SJSA1 (cell line): ENCODE measurements around the gene SSX2IP. TPM values are rescaled to one million over a fixed set of nuclear protein-coding genes. Genes with fewer than 3 reads are reported as not detected.

Source experiments
- DNase-seq, 2 experiments: peaks; one replicate each; pipeline ENCODE4 v3.0.0-alpha.2; 2015 to 2020; ENCODE audit warnings: low spot score in 2 of 2, low read depth in 1 of 2
- H3K27ac ChIP-seq: fragments of 250-450 bp; sonication (Bioruptor Pico); 2 replicates; pipeline ENCODE4 v1.5.1; 2020; ENCODE audit warnings: mild to moderate bottlenecking, moderate library complexity
- H3K27me3 ChIP-seq: fragments of 250-450 bp; sonication (Bioruptor Pico); replicated peaks from 2 replicates; pipeline ENCODE4 v1.5.1; 2020; ENCODE audit warnings: mild to moderate bottlenecking, moderate library complexity
- H3K36me3 ChIP-seq: fragments of 250-450 bp; sonication (Bioruptor Pico); 2 replicates; pipeline ENCODE4 v1.5.1; 2020; ENCODE audit warnings: mild to moderate bottlenecking
- H3K4me1 ChIP-seq: fragments of 250-450 bp; sonication (Bioruptor Pico); replicated peaks from 2 replicates; pipeline ENCODE4 v1.6.1; 2021; ENCODE audit warnings: mild to moderate bottlenecking
- H3K4me3 ChIP-seq: fragments of 250-450 bp; sonication (Bioruptor Pico); 2 replicates; pipeline ENCODE4 v1.5.1; 2020; ENCODE audit warnings: mild to moderate bottlenecking
- H3K9me3 ChIP-seq: fragments of 250-450 bp; sonication (Bioruptor Pico); replicated peaks from 2 replicates; pipeline ENCODE4 v1.5.1; 2020; ENCODE audit warnings: mild to moderate bottlenecking
- total RNA-seq: library from RNA; depleted of rRNA; stranded (reverse); fragments of >200 nt; shearing (Covaris generic); gene quantifications from 2 replicates; pipeline ENCODE4 v1.2.3, GENCODE V29; 2014

Gene SSX2IP
- total RNA-seq, 1 experiment from 2014 or later, result 10.7 TPM

DNA sequence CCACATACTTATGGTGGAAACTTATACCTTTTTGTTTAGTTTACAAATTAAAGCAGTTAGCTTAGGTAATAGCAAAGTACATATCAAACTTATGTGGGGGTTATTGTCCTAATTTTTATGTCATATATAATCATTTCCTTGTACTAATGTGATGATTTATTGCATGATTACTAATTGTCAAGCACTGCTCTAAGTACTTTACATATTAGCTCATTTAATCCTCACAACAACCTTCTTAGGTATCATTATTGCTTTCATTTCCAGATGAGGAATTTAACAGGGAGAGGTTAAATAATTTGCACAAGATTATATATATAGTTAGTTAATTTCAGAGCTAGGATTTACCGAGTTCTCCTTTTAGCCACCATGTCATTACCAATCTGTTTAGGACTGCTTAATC is 11.9 kb upstream of the SSX2IP start:
- H3K4me1 ChIP-seq, result peaks cover 22% of the 10 kb centered on the region
- no peaks in the 10 kb centered on the region for H3K27me3 ChIP-seq
- no peak overlapping the region for H3K4me3 ChIP-seq
- no peaks in the 10 kb centered on the region for H3K9me3 ChIP-seq
- H3K36me3 ChIP-seq, result no peaks in the 10 kb centered on the region
- no peak for DNase-seq
- no peak overlapping the region for H3K27ac ChIP-seq

GRCh38 chr1:84701376-84701775 is 11.1 kb upstream of the SSX2IP start:
- no peak overlapping the region for H3K4me3 ChIP-seq
- no peak overlapping the region for H3K27ac ChIP-seq
- no peak for DNase-seq

DNA sequence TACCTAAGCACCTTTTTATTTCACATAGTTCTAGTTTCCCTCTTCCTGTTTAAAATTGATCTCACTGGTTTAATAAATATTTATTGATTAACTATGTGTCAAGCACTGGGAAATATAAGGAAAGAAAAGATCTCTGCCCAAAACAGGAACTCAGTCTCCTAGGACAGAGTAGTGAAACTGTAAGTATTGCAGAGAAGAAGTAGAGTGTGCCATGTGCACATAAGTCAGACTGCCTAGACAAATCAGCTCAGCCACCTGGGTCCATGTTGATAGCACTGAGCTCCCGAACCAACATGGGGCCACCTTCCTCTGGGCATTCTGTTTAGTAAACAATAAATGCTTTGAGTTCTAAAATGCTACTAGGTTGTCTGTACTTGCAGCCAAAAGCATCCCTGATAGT is 9.8 kb upstream of the SSX2IP start:
- no peaks in the 10 kb centered on the region for H3K36me3 ChIP-seq
- no peak overlapping the region for H3K4me3 ChIP-seq

More at GRCh38 chr1:84701376-84701775, 11.1 kb upstream of the SSX2IP start:
- H3K27me3 ChIP-seq, result no peaks in the 10 kb centered on the region
- no peaks in the 10 kb centered on the region for H3K9me3 ChIP-seq
- no peaks in the 10 kb centered on the region for H3K36me3 ChIP-seq
- peaks cover 22% of the 10 kb centered on the region for H3K4me1 ChIP-seq

DNA sequence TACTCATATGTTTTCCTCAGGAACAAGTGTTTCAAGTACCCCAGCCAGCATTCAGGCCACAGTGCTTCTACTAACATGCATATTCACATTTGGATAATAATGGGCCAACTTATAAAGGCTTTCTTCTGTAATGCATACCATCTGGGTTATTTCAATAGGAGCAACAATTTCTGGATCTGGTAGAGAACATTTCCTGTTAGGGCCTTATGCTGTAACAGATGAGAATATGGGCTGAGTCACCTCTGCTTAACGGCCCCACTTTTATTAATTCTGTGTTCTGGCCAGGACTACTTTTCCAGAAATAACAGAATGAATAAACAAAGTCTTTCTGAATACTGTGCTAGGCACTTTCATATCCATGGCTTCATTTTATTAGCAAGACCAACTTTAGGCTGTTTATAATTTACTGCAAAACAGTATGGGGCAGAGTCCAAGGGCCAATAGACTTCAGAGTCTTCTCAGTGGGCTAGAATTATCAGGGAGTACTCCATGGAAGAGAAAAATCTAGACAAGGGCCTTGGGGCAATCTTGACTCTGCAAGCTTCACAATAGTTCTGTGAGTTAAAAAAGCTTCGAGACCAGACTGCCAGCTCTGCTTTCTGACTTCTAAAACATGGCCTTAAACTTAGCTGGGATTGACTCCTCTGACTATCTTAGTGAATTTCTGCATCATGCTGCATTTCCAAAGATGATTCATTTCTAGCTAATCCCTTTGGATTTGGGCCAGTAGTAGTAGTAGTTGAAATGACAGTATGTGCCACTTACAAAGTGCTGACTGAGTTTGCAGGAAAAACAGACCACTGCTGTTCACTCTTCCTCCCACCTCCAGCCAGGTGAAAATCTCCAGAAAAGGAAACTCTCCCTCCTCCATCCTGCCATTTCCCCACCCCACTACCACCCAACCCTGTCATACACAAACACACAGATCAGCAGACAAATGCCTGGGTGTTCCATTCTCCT is 8.2 kb upstream of the SSX2IP start:
- peak overlapping the region; percentile 88 for H3K27ac ChIP-seq
- no peaks in the 10 kb centered on the region for H3K36me3 ChIP-seq
- no peak overlapping the region for H3K4me3 ChIP-seq
- H3K4me1 ChIP-seq, result peaks cover 22% of the 10 kb centered on the region
- DNase-seq, result peak in 1 of 2 experiments; percentile 75
- no peaks in the 10 kb centered on the region for H3K27me3 ChIP-seq
- H3K9me3 ChIP-seq, result no peaks in the 10 kb centered on the region; the same call in 1 of the 2 replicates

More for the DNA sequence above, 9.8 kb upstream of the SSX2IP start:
- H3K4me1 ChIP-seq, result peaks cover 22% of the 10 kb centered on the region
- no peaks in the 10 kb centered on the region for H3K27me3 ChIP-seq
- DNase-seq, result no peak
- no peak overlapping the region for H3K27ac ChIP-seq
- no peaks in the 10 kb centered on the region for H3K9me3 ChIP-seq

GRCh38 chr1:84693785-84694184 is 3.5 kb upstream of the SSX2IP start:
- H3K9me3 ChIP-seq, result no peaks in the 10 kb centered on the region; the same call in 1 of the 2 replicates
- no peak for DNase-seq
- no peak overlapping the region for H3K27ac ChIP-seq
- no peak overlapping the region for H3K4me3 ChIP-seq
- no peaks in the 10 kb centered on the region for H3K27me3 ChIP-seq
- peaks cover 19% of the 10 kb centered on the region for H3K4me1 ChIP-seq
- no peaks in the 10 kb centered on the region for H3K36me3 ChIP-seq

- Histone ChIP-seq H3K9me3 (no peaks in the 10 kb centered on the region; the same call in 1 of the 2 replicates), H3K4me1 (peaks cover 14% of the 10 kb centered on the region), H3K4me3 (no peak overlapping the region), H3K27me3 (no peaks in the 10 kb centered on the region), H3K27ac (no peak overlapping the region), H3K36me3 (no peaks in the 10 kb centered on the region)
- DNase-seq, result no peak
Observed at GRCh38 chr1:84693005-84693404, 2.7 kb upstream of the SSX2IP start.

GRCh38 chr1:84692391-84692790 is 2.1 kb upstream of the SSX2IP start:
- H3K4me1 ChIP-seq, result peaks cover 11% of the 10 kb centered on the region
- H3K4me3 ChIP-seq, result no peak overlapping the region

DNA sequence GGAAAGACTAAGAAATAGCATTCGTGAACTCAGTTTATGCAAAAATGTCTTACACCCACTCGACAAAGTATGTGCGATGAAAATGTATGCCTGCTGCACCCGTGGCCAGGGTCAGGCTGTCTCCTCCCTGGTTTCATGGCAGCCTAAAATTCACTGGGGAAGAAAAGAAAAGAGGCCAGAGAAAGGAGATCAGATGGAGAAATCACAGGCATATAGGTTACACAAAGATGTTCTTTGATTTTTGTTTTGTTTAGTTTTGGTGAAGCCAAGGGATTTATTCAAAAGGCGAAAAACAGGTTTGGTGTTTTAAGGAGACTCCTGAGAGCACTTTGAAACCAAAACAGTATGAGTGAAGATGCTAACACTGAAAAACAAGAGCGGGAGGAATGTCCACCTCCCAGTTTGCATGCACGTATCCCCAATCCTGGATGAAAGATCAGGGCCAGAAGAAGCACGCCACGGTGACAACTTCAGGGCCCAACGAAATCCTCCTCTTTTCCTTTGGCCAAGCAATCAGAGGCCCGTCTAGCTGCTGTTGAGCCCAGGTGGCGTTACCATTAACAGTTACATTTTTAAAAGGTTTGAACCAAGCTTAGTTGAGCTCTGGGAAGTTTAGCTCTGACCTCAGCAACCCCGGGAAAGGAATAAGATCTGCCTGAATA is 992 bp upstream of the SSX2IP start:
- Histone ChIP-seq H3K36me3 (no peaks in the 10 kb centered on the region), H3K9me3 (no peaks in the 10 kb centered on the region; the same call in 1 of the 2 replicates), H3K27me3 (no peaks in the 10 kb centered on the region), H3K4me3 (peak overlapping the region; percentile 57), H3K27ac (no peak overlapping the region), H3K4me1 (peaks cover 10% of the 10 kb centered on the region)
- DNase-seq, result no peak

More at GRCh38 chr1:84692391-84692790, 2.1 kb upstream of the SSX2IP start:
- Histone ChIP-seq H3K36me3 (no peaks in the 10 kb centered on the region), H3K27ac (no peak overlapping the region), H3K9me3 (no peaks in the 10 kb centered on the region; the same call in 1 of the 2 replicates), H3K27me3 (no peaks in the 10 kb centered on the region)
- DNase-seq, result no peak

DNA sequence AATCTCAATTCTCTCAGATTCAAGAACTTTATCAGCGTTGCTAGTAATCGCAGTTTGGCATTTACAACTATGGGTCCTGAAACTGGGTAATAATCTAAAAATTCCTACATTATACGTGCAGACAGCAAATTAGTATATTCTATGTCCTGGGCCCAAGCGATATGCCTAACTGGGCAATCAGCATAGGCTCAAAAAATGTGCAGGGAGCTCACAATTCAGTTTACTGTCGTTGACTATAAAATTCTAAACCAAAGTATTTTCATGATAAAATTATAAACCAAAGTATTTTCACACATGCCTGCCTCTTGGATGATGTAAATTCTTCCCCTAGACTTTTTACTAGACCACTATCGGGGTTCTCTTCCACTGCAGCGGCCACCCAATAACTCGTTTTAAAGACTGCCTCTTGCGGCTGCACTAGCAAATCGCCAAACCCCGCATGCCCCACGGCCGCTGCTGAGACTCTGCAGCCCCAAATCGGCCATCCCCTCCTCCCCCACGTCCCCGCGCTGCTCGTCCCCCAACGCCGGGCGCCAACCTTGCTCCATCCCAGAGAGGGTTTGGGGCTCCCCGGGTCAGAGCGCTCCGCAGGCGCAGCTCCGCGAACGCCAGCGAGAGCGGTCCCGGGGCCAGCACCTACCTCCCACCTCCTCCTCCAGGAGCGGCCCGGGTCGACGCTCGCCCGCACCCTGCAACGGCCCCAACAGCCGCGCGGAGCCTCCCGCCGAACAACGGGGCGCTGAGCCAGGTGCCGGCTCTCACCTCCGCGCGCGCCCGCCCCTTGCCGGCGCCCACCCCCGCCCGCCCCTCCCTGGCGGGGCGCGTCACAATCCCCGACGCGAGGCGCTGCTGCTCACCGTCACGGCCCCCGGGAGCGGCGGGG is 506 bp downstream of the SSX2IP start:
- H3K4me1 ChIP-seq, result peaks cover 10% of the 10 kb centered on the region
- DNase-seq, result peak; percentile 29 to 51
- H3K27ac ChIP-seq, result no peak overlapping the region
- no peaks in the 10 kb centered on the region for H3K36me3 ChIP-seq
- H3K4me3 ChIP-seq, result peak overlapping the region; percentile 57
- H3K27me3 ChIP-seq, result no peaks in the 10 kb centered on the region
- no peaks in the 10 kb centered on the region; the same call in 1 of the 2 replicates for H3K9me3 ChIP-seq

GRCh38 chr1:84688463-84689061 is 1.7 kb downstream of the SSX2IP start:
- Histone ChIP-seq H3K4me3 (no peak overlapping the region), H3K36me3 (no peaks in the 10 kb centered on the region), H3K4me1 (peaks cover 10% of the 10 kb centered on the region), H3K27ac (no peak overlapping the region), H3K9me3 (no peaks in the 10 kb centered on the region), H3K27me3 (no peaks in the 10 kb centered on the region)
- no peak for DNase-seq

- Histone ChIP-seq H3K4me1 (peaks cover 10% of the 10 kb centered on the region), H3K27ac (no peak overlapping the region), H3K27me3 (no peaks in the 10 kb centered on the region), H3K36me3 (no peaks in the 10 kb centered on the region), H3K9me3 (no peaks in the 10 kb centered on the region), H3K4me3 (no peak overlapping the region)
- no peak for DNase-seq
Observed at GRCh38 chr1:84687714-84688462, 2.4 kb downstream of the SSX2IP start.

DNA sequence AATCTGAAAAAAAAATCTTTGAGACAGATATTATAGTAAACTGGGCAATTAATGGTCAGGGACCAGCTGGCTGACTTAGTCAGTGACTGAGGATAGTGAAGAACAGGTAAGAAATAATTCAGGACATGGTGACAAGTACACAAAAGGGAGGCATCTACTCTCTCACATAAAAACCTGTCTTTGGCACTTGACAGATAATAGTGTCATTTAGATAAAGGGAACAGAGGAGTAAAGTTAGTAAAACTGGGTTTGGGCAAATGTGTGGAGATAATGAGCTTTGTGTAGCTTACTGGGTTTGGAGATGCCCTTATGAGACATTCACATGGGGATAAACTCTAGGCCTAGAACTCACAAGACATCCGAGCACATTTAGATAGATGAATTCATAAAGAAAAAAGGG is 4.0 kb downstream of the SSX2IP start:
- Histone ChIP-seq H3K4me1 (peaks cover 10% of the 10 kb centered on the region), H3K4me3 (no peak overlapping the region), H3K9me3 (no peaks in the 10 kb centered on the region), H3K27me3 (no peaks in the 10 kb centered on the region), H3K27ac (no peak overlapping the region), H3K36me3 (no peaks in the 10 kb centered on the region)
- no peak for DNase-seq
